ENCODE data around the gene KRTAP21-2. TPM values are rescaled to one million over a fixed set of nuclear protein-coding genes. Genes with fewer than 3 reads are reported as not detected.

Gene KRTAP21-2
- total RNA-seq = not detected in 2 replicates
- long read RNA-seq = 0 reads

DNA sequence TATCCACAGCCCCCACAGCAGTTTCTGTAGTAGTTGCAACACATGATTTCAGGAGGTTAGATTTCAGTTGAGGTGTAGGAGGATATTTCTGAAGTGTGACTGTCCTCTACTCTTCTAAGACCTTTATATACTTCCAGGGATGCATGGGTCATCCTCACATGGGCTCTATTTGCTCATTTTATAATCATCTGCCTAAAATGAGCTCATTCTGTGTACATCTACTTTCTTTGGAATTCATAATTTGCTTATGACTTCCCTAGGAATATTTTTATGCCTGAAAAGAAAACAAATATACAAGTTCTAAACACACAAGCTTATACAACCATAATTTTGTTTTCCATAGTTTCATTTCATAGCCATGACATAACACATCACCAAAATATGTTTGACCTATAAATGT is at the start of gene KRTAP21-2:
TSS of gene KRTAP21-2 (minus strand) at position 101 of the 400 bp plus-strand sequence. CDS start at position 44, 57 bp downstream.
- H3K27ac Mint-ChIP-seq (ENCODE audit: unreplicated experiment) = no peak within 1 kb of the TSS
- TF ChIP-seq, protein P1, sequence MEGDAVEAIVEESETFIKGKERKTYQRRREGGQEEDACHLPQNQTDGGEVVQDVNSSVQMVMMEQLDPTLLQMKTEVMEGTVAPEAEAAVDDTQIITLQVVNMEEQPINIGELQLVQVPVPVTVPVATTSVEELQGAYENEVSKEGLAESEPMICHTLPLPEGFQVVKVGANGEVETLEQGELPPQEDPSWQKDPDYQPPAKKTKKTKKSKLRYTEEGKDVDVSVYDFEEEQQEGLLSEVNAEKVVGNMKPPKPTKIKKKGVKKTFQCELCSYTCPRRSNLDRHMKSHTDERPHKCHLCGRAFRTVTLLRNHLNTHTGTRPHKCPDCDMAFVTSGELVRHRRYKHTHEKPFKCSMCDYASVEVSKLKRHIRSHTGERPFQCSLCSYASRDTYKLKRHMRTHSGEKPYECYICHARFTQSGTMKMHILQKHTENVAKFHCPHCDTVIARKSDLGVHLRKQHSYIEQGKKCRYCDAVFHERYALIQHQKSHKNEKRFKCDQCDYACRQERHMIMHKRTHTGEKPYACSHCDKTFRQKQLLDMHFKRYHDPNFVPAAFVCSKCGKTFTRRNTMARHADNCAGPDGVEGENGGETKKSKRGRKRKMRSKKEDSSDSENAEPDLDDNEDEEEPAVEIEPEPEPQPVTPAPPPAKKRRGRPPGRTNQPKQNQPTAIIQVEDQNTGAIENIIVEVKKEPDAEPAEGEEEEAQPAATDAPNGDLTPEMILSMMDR (conservative IDR thresholded peaks at IDR 0.05) = no peak
- H3K4me1 Mint-ChIP-seq = no peaks in the 10 kb centered on the region
- H3K36me3 Mint-ChIP-seq (ENCODE audit: low read depth) = no peaks in the 10 kb centered on the region
- H3K27me3 Mint-ChIP-seq (ENCODE audit: low read depth) = peaks cover 9% of the 10 kb centered on the region
- H3K9me3 Mint-ChIP-seq = peaks cover 8% of the 10 kb centered on the region
- no peak for DNase-seq (ENCODE audit: low read depth, low spot score)
- H3K4me3 Mint-ChIP-seq = no peak within 1 kb of the TSS

DNA sequence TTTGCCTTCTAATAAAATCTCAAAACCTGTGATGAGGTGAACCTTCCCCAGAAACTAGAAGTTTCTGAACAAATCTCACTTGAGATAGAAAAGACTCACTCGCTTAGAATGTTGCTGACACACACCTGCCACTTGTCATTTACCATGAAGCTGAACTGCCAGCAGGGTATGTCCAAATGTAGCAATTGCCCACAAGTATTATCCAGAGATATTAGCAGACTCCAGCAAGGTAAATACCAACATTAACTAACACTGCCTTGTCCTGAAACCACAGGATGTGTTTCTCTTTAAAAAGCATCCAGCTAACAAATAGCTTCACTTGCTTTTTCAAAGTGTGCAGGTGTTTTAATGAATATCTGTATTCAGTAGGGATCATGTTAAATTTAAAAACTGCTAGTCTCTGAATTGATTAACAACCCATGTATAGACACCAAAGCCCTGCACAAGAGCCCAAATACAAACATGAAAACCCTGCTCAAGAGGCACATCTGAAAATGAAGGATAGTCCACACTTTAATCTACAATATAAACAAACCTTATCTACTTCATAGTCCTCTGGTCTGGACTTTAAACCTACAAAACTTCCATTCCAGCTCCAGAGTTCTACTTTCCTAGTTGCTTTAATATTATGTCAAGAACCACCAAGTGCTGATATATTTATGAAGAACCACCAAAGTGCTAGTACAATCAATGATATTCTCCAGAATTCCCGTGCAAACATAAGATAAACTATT is 46.7 kb upstream of the KRTAP21-2 start:
- H3K9me3 Mint-ChIP-seq = peaks cover 6% of the 10 kb centered on the region
- TF ChIP-seq, protein P1 (conservative IDR thresholded peaks at IDR 0.05) = no peak
- DNase-seq (ENCODE audit: low read depth, low spot score) = no peak
- no peak overlapping the region for H3K27ac Mint-ChIP-seq (ENCODE audit: unreplicated experiment)
- H3K4me3 Mint-ChIP-seq = no peak overlapping the region
- no peaks in the 10 kb centered on the region for H3K36me3 Mint-ChIP-seq (ENCODE audit: low read depth)
- peaks cover 16% of the 10 kb centered on the region for H3K27me3 Mint-ChIP-seq (ENCODE audit: low read depth)
- no peaks in the 10 kb centered on the region for H3K4me1 Mint-ChIP-seq

DNA sequence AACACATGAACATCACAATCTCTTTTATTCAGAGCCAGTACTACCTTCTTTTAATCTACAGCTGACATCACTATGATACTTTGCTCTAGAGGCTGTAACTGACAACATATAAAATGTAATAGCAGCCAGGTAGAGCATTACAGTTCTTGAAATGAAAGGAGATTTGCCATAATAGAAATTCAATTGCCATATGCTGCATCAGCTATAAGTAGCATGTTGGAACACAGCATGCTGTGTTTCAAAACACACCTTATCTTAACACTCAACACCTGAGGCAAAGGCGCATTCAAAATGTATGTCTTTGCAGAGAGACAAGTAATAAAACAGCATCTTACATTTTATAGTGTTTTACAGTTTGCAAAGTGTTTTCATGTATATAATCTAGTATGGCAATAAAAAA is 32.2 kb upstream of the KRTAP21-2 start:
- H3K9me3 Mint-ChIP-seq = peaks cover 14% of the 10 kb centered on the region
- H3K4me3 Mint-ChIP-seq = no peak overlapping the region
- H3K4me1 Mint-ChIP-seq = no peaks in the 10 kb centered on the region
- H3K27ac Mint-ChIP-seq (ENCODE audit: unreplicated experiment) = no peak overlapping the region
- TF ChIP-seq, protein P1 (conservative IDR thresholded peaks at IDR 0.05) = no peak
- DNase-seq (ENCODE audit: low read depth, low spot score) = no peak
- no peaks in the 10 kb centered on the region for H3K36me3 Mint-ChIP-seq (ENCODE audit: low read depth)
- peaks cover 23% of the 10 kb centered on the region for H3K27me3 Mint-ChIP-seq (ENCODE audit: low read depth)

DNA sequence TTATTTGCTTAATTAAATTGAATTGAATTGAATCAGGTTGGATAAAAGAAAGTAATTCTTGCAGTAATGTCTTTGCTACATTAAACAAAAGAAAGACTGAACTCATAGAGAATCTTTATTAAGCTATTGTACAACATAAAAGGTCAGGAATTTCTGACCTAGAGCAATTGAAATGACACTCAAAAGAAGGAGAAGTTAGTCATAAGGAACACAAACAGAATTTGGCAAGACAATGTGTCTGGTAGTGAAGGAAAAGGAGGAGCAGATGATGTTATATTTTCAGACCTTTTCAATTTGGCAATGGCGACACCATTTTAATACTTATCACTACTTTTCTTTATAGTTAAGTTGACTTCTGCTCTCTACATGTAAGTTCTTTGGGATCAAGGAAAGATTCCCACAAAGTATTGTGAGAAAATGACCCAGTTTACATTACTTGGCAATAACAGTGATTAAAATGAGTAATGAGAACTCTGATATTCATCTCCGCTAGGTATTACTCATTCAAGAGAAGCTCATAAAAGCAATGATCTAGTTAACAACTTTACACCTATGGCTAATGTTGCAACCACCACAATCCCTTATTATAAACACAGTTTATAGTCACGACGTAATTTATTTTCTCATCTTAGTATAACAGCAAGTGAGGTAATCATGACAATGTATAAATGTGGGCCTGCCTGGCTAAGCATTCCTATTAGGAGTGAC is 22.8 kb upstream of the KRTAP21-2 start:
- TF ChIP-seq, protein P1 (conservative IDR thresholded peaks at IDR 0.05) = no peak
- no peaks in the 10 kb centered on the region for H3K4me1 Mint-ChIP-seq
- H3K27me3 Mint-ChIP-seq (ENCODE audit: low read depth) = no peaks in the 10 kb centered on the region
- no peak overlapping the region for H3K27ac Mint-ChIP-seq (ENCODE audit: unreplicated experiment)
- no peak for DNase-seq (ENCODE audit: low read depth, low spot score)
- H3K4me3 Mint-ChIP-seq = no peak overlapping the region
- H3K36me3 Mint-ChIP-seq (ENCODE audit: low read depth) = no peaks in the 10 kb centered on the region
- peaks cover 9% of the 10 kb centered on the region for H3K9me3 Mint-ChIP-seq

DNA sequence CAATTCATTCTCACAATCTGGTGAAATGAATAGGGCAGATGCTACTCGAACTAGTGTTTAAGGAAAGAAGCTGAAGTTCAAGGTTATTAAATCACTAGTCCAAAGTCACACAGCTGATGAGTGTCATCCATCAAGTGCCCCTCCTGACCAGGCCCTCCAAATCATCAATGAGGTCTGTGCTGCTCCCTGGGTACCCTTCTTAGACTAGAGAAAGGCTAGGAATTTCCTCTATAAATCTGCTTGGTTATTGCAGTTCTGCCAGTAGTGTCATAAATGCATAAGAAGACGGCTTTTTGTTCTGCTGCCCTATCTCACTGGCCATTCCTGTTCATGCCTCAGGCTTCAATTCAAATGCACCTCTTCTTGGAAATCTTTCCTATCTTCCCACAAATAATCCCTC is 13.7 kb upstream of the KRTAP21-2 start:
- H3K9me3 Mint-ChIP-seq = peaks cover 12% of the 10 kb centered on the region
- no peaks in the 10 kb centered on the region for H3K36me3 Mint-ChIP-seq (ENCODE audit: low read depth)
- no peaks in the 10 kb centered on the region for H3K4me1 Mint-ChIP-seq
- H3K27me3 Mint-ChIP-seq (ENCODE audit: low read depth) = peaks cover 3% of the 10 kb centered on the region
- DNase-seq (ENCODE audit: low read depth, low spot score) = no peak
- no peak overlapping the region for H3K4me3 Mint-ChIP-seq
- TF ChIP-seq, protein P1 (conservative IDR thresholded peaks at IDR 0.05) = no peak
- H3K27ac Mint-ChIP-seq (ENCODE audit: unreplicated experiment) = no peak overlapping the region

Data from neural crest cell (in vitro differentiated cells).